COR-L47 (cell line): ENCODE measurements around the gene CST8.
"Not testable (repeated sequence)": the region's sequence is repeated elsewhere in the genome, so short reads cannot be mapped to it uniquely, and the experiment has no call there.

Experiments used
- DNase-seq: peaks from one replicate; lab custom pipeline; 2025; lab: John Stamatoyannopoulos, UW

CST8 gene, protein sequence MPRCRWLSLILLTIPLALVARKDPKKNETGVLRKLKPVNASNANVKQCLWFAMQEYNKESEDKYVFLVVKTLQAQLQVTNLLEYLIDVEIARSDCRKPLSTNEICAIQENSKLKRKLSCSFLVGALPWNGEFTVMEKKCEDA

GRCh38 chr20:23490817-23491216 is at the start of gene CST8:
Gene CST8 (plus strand): TSS chr20:23491117. CDS start chr20:23491668, 551 bp downstream.
- no peak for DNase-seq

DNA sequence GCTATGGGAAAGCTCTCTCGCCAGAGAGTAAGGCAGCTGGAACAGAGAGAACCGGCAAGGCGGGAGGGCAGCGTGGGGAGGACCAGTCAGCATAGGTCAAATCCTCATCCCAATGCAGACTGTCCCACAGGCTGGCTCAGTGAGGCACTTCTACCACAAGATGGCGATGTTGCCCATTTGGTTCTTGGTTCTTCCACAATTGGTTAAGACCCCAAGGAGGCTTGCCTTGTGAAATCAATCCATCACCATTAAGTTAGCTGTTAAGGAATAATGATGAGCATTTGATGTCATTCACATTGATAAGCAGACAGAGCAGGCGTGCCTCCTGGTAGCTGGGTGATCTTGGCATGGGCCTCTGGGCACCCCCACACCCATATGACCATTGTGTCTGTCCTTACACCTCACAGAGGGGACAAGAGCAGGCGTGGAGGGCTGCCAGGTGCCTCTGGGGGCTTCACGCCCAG is 49.0 kb upstream of the CST8 start:
- DNase-seq, result peak; percentile 69

DNA sequence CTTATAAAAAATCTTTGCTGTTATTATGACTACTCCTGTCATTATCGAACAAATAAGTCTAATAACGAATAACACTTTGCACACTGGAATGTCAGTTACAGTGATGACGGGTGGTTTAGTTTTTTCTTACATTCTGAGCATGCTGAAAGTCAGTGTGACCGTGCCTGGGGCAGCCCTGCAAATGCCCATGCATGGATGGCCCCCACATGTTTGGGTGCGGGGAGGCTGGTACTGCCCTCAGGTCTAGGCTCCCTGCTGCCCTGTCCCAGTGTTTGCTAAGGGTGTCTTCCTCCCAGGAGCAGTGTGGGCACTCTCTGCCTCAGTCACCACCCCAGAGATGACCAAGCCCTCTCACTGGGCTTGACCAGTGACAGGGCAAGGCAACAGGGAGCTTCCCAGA is 48.5 kb upstream of the CST8 start:
- no peak for DNase-seq

DNA sequence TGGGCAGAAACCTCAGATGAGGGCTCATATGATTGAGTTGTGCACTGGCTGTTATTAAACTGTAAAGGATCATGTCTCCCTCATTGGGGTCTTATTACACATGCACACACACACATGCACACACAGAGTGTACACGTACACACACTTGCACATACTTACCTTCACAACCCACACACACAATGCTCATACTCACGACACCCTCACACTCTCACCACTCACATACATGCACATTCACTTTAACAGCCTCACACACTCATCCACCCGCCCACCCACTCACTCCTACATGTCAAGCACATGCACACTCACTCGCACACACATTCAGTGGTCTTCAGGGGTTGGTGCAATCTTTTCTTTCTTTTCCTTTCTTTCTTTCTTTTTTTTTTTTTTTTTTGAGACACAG is 46.1 kb upstream of the CST8 start:
- DNase-seq, result no peak

- DNase-seq, result no peak
These were observed 45.2 kb upstream of the CST8 start for GRCh38 chr20:23445596-23446217.

- peak; percentile 58 for DNase-seq
These were observed 44.4 kb upstream of the CST8 start for GRCh38 chr20:23446505-23446904.

GRCh38 chr20:23448167-23448566 is 42.8 kb upstream of the CST8 start:
- DNase-seq, result no peak

DNA sequence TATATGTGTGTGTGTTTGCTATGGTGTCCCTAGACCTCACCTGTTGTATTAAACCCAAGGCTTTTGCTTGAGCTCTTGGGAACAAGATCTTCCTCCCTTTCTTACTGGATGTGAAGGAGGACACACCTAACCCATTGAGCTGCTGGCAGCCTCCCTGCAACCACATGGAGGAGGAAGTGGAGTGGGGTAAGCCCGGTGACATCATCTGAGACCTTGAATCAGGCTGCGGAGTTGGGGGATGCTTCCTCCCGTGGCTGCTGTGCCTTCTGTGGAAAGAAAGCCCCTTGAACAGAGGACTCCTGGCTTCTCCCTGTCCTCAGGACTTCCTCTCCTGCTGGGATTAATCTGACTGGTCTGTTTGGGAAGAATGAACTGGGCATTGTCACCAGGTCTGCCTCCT is 41.5 kb upstream of the CST8 start:
- DNase-seq, result no peak

- DNase-seq, result no peak
These were observed 40.0 kb upstream of the CST8 start for GRCh38 chr20:23450877-23451276.

DNA sequence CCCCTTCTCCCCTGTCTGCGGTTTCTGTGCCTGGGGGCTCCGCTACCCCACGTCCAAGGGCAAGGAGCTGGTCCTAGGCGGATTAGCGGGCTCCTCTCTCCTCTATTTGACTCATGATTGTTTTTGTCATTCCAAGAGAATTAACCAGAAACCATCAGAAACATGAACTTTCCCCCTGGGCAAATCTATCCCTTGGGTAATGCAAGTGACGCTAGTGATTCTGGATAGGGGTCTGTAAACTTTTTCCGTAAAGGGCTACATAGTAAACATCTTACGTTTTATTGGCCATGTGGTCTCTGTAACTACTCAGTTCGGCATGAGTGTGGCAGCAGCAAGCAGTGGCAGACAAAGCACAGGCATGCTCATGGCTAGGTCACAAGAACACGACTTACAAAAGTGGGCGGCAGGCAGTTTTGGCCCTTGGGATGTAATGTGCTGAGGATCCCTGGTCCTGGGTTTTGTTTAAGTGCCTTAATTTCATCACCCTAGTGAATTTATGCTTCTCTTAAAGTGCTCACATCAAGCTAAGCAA is 38.9 kb upstream of the CST8 start:
- no peak for DNase-seq

DNA sequence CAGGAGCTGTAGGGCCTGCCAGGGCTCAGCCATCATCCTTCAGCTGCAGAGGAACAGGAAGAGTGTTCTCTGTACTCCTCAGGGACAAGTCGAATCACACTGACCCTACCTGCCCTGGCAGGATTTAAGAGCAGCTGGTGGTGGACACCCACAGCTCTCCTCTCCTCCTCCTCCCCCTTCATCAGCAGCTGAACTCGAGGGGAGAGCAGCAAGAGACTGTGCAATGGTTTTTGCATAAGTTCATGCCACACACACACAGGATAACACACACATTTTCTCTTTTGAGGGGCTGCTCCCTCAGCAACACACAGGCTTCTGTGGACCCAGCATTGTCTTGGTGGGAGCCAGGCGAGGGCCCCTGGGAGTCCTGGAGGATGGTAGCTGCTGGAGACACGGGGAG is 38.1 kb upstream of the CST8 start, which contains the start of gene CST11:
Gene CST11 (minus strand): TSS at position 101 of the 400 bp plus-strand sequence. CDS start 65 bp downstream, at position 36.
- DNase-seq, result no peak

- no peak for DNase-seq
These were observed 37.1 kb upstream of the CST8 start for GRCh38 chr20:23453549-23454543.

DNA sequence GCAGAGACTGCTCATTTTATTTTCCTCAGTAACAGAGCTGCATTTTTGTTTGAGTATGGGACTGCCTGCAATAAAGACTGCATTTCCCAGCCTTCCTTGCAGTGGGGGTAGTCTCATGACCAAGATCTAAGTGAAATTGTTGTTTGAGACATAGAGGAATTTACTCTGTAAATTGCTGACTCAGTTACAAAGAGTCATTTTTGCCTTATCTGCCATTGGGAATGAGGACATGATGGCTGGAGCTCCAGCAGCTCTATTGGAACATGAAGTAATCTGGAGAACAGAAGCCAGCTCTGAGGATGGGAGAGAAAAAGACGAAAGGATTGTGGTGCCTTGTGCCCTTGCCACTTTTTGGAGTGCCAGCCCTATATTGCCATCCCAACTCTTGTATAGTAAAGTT is 36.1 kb upstream of the CST8 start:
- no peak for DNase-seq

DNA sequence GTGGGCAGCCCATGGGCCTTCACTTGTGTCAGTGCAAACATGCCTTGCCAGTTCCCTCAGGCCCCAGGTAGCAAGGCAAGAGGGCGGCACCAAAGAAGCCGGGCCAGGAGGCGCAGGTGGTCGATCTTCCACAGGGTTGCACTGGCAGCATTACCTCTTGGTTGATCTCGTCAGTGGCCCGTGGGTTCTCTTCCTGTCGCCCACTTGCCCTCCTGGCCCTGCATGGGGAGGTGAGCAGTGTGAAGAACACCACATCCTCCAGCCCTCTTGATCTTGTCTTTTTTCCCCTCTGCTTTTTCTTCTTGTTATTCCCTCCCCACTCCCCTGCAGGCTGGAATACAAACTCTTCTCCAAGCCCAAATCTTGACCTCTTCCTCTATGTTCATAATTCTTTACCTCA is 35.3 kb upstream of the CST8 start:
- DNase-seq, result no peak

DNA sequence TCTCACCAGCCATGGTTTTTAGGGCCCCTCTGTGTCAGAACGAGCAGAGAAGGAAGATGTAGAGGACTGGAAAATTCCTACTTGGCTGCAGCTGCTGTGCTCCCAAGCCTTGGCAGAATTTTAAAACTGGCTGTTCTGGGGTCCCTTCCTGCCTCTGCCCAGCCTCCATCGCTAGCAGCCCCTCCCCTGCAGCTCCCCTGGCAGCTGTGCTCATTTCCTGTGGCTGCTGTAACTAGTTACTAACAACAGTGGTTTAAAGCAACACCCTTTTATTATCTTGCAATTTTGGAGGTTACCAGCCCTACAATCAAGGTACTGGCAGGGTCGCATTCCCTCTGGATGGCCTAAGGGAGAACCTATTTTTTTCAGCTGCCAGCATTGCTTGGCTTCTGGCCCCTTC is 34.5 kb upstream of the CST8 start:
- peak; percentile 10 for DNase-seq

GRCh38 chr20:23456873-23457272 is 34.0 kb upstream of the CST8 start:
- no peak for DNase-seq

GRCh38 chr20:23459461-23460150 is 31.3 kb upstream of the CST8 start:
- DNase-seq, result no peak

GRCh38 chr20:23461180-23461579 is 29.7 kb upstream of the CST8 start:
- no peak for DNase-seq

DNA sequence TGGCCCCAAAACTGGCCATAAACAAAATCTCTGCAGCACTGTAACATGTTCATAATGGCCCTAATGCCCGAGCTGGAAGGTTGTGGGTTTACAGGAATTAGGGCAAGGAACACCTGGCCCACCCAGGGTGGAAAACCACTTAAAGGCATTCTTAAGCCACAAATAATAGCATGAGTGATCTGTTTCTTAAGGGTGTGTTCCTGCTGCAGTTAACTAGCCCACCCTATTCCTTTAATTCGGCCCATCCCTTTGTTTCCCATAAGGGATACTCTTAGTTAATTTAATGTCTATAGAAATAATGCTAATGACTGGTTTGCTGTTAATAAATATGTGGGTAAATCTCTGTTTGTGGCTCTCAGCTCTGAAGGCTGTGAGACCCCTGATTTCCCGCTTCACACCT is 24.0 kb upstream of the CST8 start:
- DNase-seq, result not testable (repeated sequence)

DNA sequence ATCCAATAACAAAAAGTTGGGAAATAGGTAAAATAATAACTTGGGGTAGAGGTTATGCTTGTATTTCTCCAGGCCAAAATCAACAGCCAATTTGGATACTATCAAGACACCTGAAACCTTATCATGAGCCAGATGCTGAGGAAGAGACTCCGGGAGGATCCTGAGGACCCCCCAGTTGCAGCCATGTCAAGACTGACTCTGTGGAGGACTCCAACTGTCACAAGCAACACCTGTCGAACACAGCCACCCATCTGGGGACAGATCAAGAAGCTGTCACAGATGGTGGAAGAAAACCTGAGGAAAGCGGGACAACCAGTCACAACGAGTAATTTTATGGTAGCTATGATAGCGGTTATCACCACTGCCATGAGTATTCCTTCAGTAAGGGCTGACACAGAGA is 18.6 kb upstream of the CST8 start:
- DNase-seq, result not testable (repeated sequence)

GRCh38 chr20:23473293-23473692 is 17.6 kb upstream of the CST8 start:
- not testable (repeated sequence) for DNase-seq

DNA sequence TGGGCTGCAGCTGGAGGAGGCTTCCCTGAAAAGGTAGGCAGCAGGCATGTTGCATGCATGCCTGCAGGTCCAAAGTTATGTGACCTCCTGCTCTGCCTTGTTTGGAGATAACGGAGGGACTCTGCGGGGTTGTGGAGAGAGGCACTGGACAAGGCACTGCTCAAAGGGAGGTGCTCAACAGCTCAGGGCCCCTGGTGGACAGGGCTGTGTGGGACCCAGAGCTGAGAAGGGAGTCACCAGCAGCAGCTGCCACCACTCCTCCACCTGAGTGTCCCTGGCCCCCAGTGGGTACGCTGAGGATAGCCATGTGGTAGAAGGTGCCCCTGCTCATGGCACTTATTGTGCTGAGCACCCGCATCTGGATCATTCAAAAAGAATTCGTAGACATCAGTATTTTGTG is 15.5 kb upstream of the CST8 start:
- no peak for DNase-seq
